Aorta (tissue), 5 donors: ENCODE measurements around the gene ANKFN1. TPM values are rescaled to one million over a fixed set of nuclear protein-coding genes. Genes with fewer than 3 reads are reported as not detected.
A peak's percentile ranks its signal among the peaks of the same experiment; 100 is the strongest.

Experiments used
- ATAC-seq: fragments of 200-7000 bp; cut with Tn5 transposase; one replicate; pipeline ENCODE4 v1.9.1; 2022; ENCODE audit warnings: moderate library complexity; ENCODE audit not compliant: low FRiP score
- DNase-seq, 2 donors: peaks; one replicate each; pipeline ENCODE4 v3.0.0-alpha.2; 2020
- H3K27ac ChIP-seq, 2 donors: one replicate each; pipeline ENCODE4 v1.5.1; 2013; ENCODE audit warnings: low read length in 2 of 2, mild to moderate bottlenecking in 2 of 2, moderate library complexity in 2 of 2, control low read depth in 1 of 2, inconsistent platforms in 1 of 2, low read depth in 1 of 2
- H3K27me3 ChIP-seq, 2 donors: one replicate each; pipeline ENCODE4 v1.6.1; 2013; ENCODE audit warnings: control low read depth in 1 of 2, low read length in 1 of 2, mild to moderate bottlenecking in 1 of 2, moderate library complexity in 1 of 2; ENCODE audit not compliant: insufficient read depth in 2 of 2, control insufficient read depth in 1 of 2
- H3K36me3 ChIP-seq, 2 donors: one replicate each; pipeline ENCODE4 v1.6.1; 2013; ENCODE audit warnings: control low read depth in 1 of 2, low read length in 1 of 2, mild to moderate bottlenecking in 1 of 2; ENCODE audit not compliant: insufficient read depth in 2 of 2, control insufficient read depth in 1 of 2
- H3K4me1 ChIP-seq, 2 donors: one replicate each; pipeline ENCODE4 v1.6.1; 2013; ENCODE audit warnings: low read length in 2 of 2, control low read depth in 1 of 2, mild to moderate bottlenecking in 1 of 2, moderate library complexity in 1 of 2; ENCODE audit not compliant: insufficient read depth in 2 of 2, control insufficient read depth in 1 of 2
- H3K4me3 ChIP-seq, 2 donors: one replicate each; pipeline ENCODE4 v1.5.1; 2013; ENCODE audit warnings: low read length in 2 of 2, control low read depth in 1 of 2, mild to moderate bottlenecking in 1 of 2
- H3K9me3 ChIP-seq: one replicate; pipeline ENCODE4 v1.6.1; 2013; ENCODE audit warnings: mild to moderate bottlenecking, low read length; ENCODE audit not compliant: control insufficient read depth
- WGBS, 2 donors: extraction: QIAGEN DNeasy Blood & Tissue Kit; methylation state at CpG; one replicate each; pipeline ENCODE4 v1.1.7; 2013; 5-methylcytosine and 5-hydroxymethylcytosine counted together
- intact Hi-C, 2 donors: fragments of 100-400 bp; cut with DNase I; formaldehyde crosslinking; loops; one replicate each; pipeline versions ENCODE4 v1.14.2 to v1.15.0; 2022
- polyA plus RNA-seq, 2 donors: library from polyadenylated mRNA; stranded (reverse); fragments of 200-250 nt; gene quantifications; one replicate each; pipeline ENCODE4 v1.2.3, GENCODE V29; 2013
- total RNA-seq, 2 donors: library from RNA; stranded (reverse); fragmentation: NEBNext Ultra II Directional; extraction: Animal tissue kit (Norgen Biotek cat#: 25700); gene quantifications; one replicate each; pipeline ENCODE4 v1.2.1, GENCODE V29; 2021
- donor health status: healthy with polysubstance abuse.
- donor health status: Bipolar disorder and iron deficiency.
- donor health status: DM: no; HTN: no; CAD: no.
- donor health status: DM: no; HTN: no; CAD: no.
- donor health status: DM: yes; HTN: yes; CAD: no.

Gene ANKFN1
- total and polyA plus RNA-seq, 4 donors = 0.15 to 0.99 (median 0.26) TPM; not detected in 1

DNA sequence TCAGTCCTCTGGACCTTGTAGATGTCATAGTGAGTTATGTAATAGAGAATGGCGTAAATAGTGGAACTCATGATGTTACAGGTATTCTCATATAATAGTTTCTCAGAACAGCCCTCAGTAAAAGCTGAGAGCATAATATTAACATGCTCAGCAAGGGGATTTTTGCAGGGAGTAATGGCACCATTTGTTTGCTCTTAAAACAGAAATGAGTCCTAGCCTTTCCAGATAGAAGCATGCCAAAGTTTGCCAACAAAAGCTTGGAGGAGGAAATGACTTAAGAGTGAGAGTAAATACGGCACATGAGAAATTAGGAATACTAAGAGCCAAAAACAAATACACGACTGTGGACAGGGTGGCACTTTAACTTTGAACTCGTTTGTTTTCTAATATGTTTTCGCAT lies 198.4 kb downstream of the ANKFN1 start:
- Histone ChIP-seq H3K27ac (peak overlapping the region in 1 of 2 donors; percentile 43), H3K4me1 (peaks cover 3 to 12% of the 10 kb centered on the region in 2 donors), H3K4me3 (no peak overlapping the region), H3K27me3 (no peaks in the 10 kb centered on the region), H3K36me3 (no peaks in the 10 kb centered on the region), H3K9me3 (no peaks in the 10 kb centered on the region)
- intact Hi-C loops = no loop called here
- DNase-seq (no peak), ATAC-seq (no peak)
- WGBS, 2 donors = 4 to 13% methylated on average over 5 of the region's 5 CpGs

DNA sequence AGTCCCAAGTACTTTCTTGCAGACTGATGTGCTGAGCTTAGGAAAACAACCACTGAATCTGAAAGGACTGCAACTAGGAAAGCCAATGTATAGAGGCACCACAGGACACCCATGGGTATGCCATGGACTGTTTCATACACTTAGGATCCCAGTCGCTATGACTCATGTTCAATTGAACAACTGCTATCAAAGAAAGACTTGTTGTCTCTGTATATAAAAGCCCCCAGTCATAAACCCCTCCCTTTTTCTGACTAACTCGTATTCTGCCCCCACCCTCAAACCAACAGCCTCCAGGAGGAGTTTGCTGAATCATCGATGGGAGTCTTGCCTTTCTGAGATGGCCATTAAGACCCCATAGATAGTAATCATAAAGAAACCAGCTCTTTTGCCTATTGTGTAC lies 205.4 kb downstream of the ANKFN1 start:
- DNase-seq (no peak), ATAC-seq (no peak)
- Histone ChIP-seq H3K4me1 (peaks cover 0 to 3% of the 10 kb centered on the region in 2 donors), H3K9me3 (no peaks in the 10 kb centered on the region), H3K4me3 (no peak overlapping the region), H3K27ac (no peak overlapping the region), H3K27me3 (no peaks in the 10 kb centered on the region), H3K36me3 (no peaks in the 10 kb centered on the region)
- 82 to 84% methylated on average over 3 of the region's 3 CpGs for WGBS, 2 donors
- intact Hi-C loops = no loop called here

DNA sequence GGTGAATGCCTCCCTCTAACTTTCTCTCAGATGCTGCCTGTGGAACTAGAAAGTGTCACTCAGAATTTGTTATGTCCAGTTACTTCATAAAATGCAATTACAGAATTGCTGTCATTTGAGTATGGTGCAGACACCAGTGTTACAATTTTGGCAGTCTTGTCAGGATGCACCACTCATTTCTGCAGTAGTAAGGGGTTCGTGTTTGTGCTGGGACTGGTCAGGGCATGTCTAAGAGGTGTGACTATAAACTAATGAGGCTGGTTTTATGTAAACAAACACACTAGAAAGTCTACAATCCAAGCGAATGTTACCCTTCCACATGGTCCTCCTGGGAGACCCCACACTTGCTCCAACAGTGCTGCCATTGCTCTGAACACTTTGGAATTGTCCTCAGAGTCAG lies 206.2 kb downstream of the ANKFN1 start:
- intact Hi-C loops = no loop called here
- Histone ChIP-seq H3K27ac (no peak overlapping the region), H3K9me3 (no peaks in the 10 kb centered on the region), H3K4me3 (no peak overlapping the region), H3K27me3 (no peaks in the 10 kb centered on the region), H3K36me3 (no peaks in the 10 kb centered on the region), H3K4me1 (no peaks in the 10 kb centered on the region)
- 71 to 77% methylated on average over 2 of the region's 2 CpGs for WGBS, 2 donors
- ATAC-seq (no peak), DNase-seq (no peak)

DNA sequence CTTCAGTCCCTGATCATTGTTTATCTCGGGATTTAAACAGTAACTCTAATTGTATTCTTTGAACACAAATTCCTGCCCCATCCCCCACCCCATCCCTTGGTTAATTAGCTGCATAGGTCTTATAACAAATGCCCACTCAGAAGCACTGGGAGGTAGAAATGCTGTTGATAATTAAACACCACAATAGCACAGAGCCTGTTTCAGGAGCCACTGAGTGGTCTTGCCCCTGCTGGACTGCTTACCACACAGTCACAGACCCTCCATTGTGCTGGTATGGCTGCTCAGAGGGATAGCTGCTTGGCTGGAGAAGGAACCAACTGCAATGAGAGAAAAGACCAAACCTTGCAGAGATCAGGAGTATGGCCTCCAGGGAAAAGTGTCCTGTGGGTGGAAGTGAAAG lies 214.1 kb downstream of the ANKFN1 start:
- Histone ChIP-seq H3K27me3 (no peaks in the 10 kb centered on the region), H3K27ac (no peak overlapping the region), H3K4me1 (no peaks in the 10 kb centered on the region), H3K36me3 (no peaks in the 10 kb centered on the region), H3K9me3 (no peaks in the 10 kb centered on the region), H3K4me3 (no peak overlapping the region)
- ATAC-seq (no peak), DNase-seq (no peak)
- whole genome bisulfite sequencing, 2 donors = 87 to 89% methylated on average over 1 of the region's 1 CpG
- intact Hi-C loops = no loop called here

DNA sequence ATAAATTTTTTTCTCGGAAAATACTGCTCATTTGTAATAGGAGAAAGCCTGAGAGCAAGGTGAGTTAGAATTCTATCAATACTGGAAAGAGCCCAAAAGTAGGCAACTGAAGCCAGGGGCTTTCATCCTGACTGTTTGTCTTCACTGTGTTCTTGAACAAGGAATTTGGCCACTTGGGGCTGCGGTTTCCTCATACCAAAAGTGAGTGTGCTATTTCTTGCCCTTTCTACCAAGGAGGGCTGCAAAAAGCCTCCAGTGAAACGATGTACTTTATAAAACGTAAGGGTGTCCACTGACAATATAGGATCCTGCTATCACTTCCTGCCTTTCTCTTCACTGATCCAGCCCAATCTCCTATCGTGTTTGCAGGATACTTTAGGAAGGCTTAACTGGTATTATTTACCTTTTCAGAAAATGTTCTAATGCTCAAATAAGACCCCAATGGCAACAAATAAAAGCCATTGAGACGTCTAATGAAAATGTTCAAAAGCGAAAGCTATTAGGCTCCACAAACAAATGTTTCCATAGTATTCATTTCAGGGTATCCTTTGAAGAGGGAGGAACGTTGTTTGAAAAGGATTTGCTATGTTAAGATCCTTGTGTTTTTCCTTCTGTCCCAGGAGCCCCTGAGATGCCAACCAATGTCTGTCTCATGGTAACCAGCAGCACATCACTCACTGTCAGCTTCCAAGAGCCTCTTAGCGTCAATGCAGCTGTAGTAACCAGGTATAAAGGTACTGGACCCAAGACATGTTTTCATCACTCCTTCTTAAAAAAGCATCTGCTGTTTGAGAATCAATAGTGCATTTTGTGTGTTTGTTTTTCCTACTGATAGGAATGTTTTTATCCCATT lies 220.9 kb downstream of the ANKFN1 start:
- H3K36me3 ChIP-seq = no peaks in the 10 kb centered on the region
- 47 to 61% methylated on average over 9 of the region's 9 CpGs for WGBS, 2 donors
- no peak overlapping the region for H3K27ac ChIP-seq
- intact Hi-C loops = no loop called here
- peaks cover 0 to 2% of the 10 kb centered on the region in 2 donors for H3K4me1 ChIP-seq
- no peaks in the 10 kb centered on the region for H3K9me3 ChIP-seq
- ATAC-seq (no peak), DNase-seq (no peak)
- no peaks in the 10 kb centered on the region for H3K27me3 ChIP-seq
- no peak overlapping the region for H3K4me3 ChIP-seq

DNA sequence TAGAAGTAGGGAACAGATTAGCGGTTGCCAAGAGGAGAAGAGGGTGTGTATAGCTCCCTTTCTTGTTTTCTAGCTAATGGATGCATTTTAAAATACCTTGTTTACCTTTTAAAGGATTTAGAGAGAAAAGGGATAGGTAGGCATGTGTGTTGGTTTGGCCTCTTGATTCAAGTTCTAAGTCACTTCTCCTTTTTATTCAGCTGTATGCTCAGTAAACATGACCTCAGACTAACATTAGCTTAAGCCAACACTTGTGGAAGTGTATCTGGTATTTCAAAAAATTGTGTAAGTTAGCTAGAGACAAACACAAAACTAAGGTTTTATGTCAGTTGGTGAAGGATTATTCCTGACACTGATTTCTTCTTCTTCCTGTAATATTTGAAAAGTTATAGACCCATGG lies 236.1 kb downstream of the ANKFN1 start:
- H3K27me3 ChIP-seq = no peaks in the 10 kb centered on the region
- no peak for DNase-seq
- no peak overlapping the region for H3K27ac ChIP-seq
- H3K9me3 ChIP-seq = no peaks in the 10 kb centered on the region
- no peaks in the 10 kb centered on the region for H3K4me1 ChIP-seq
- H3K4me3 ChIP-seq = no peak overlapping the region
- intact Hi-C loops = no loop called here
- 93 to 97% methylated on average over 1 of the region's 1 CpG for WGBS, 2 donors
- no peaks in the 10 kb centered on the region for H3K36me3 ChIP-seq
- no peak for ATAC-seq

DNA sequence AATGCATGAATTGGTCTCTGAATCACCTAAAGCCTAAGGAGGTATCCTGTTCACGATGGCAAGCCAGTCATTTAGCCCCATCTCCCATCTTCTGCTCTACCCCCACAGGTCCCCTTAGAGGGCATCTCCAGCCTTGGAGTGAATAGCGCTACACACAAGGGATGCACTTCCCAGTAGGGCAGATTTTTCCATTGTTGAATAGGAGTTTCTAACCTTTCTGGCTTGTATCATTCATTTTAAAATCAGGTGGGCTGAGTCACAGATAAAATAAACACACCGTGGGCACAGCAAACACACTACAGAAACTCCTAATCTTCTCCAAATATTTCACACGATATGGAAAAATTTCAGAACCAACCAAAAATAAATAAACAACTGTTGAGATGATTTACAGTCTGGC lies 239.0 kb downstream of the ANKFN1 start:
- ATAC-seq = no peak
- H3K9me3 ChIP-seq = no peaks in the 10 kb centered on the region
- no peaks in the 10 kb centered on the region for H3K36me3 ChIP-seq
- intact Hi-C loops = no loop called here
- 51% methylated on average over 4 of the region's 4 CpGs for WGBS, 2 donors
- H3K4me3 ChIP-seq = no peak overlapping the region
- H3K27ac ChIP-seq = no peak overlapping the region
- no peaks in the 10 kb centered on the region for H3K4me1 ChIP-seq
- DNase-seq = no peak
- H3K27me3 ChIP-seq = no peaks in the 10 kb centered on the region

DNA sequence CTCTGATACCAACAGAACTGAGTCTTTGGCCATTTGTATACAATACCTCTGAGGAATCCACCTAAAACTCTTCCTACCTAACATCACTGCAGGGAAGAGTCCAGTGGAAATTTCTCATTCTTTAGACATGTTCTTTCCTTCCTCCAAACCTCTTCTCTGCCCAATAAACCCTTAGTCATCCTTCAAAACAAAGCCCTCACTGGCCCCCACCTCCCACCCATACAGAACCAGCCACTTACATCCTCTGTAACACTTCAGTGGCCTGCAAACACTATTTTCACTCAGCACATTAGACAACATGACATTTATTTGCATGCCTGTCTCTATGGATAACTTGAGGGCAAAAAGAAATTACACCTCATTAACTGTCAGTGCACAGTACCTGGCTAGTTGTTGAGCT lies 239.9 kb downstream of the ANKFN1 start:
- Histone ChIP-seq H3K27ac (no peak overlapping the region), H3K4me3 (no peak overlapping the region), H3K27me3 (no peaks in the 10 kb centered on the region), H3K9me3 (no peaks in the 10 kb centered on the region), H3K4me1 (no peaks in the 10 kb centered on the region), H3K36me3 (no peaks in the 10 kb centered on the region)
- DNase-seq (no peak), ATAC-seq (no peak)
- intact Hi-C loops = no loop called here

DNA sequence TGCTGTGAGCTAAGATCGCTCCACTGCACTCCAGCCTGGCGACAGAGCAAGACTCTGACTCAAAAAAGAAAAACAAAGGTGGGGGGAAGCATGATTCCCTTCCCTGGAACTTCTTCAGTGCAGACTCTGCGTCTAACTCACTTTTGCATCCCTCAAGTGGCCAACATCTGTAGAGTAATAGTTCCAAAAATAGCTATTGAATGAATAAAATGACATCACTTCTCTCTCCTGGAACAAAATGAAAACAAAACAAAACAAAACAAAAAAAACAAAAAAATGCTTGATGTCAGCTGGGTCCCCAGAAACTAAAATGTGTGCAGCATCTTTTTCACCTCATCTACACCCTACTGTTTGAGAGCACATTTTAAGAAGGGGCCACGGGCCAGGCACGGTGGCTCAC lies 242.5 kb downstream of the ANKFN1 start:
- ATAC-seq (no peak), DNase-seq (no peak)
- Histone ChIP-seq H3K27ac (no peak overlapping the region), H3K27me3 (no peaks in the 10 kb centered on the region), H3K4me1 (no peaks in the 10 kb centered on the region), H3K4me3 (no peak overlapping the region), H3K36me3 (no peaks in the 10 kb centered on the region), H3K9me3 (no peaks in the 10 kb centered on the region)
- intact Hi-C loops = no loop called here
- whole genome bisulfite sequencing, 2 donors = 77 to 78% methylated on average over 5 of the region's 5 CpGs
